GM18907 (cell line): ENCODE data around the gene RPS14.
"Not testable (repeated sequence)": the region's sequence is repeated elsewhere in the genome, so short reads cannot be mapped to it uniquely, and the experiment has no call there.

Source experiments
- ATAC-seq: cut with Tn5 transposase; IDR thresholded peaks from one replicate; pipeline ENCODE4 v1.9.1; 2021; ENCODE audit warnings: mild to moderate bottlenecking, moderate library complexity; ENCODE audit not compliant: unreplicated experiment

The RPS14 gene

GRCh38 chr5:150446583-150446982 lies 3.0 kb downstream of the RPS14 start:
- no peak for ATAC-seq

GRCh38 chr5:150446088-150446487 lies 3.5 kb downstream of the RPS14 start:
- no peak for ATAC-seq

GRCh38 chr5:150444770-150445169 lies 4.8 kb downstream of the RPS14 start:
- no peak for ATAC-seq

- no peak for ATAC-seq
Observed at GRCh38 chr5:150443242-150444075, 6.1 kb downstream of the RPS14 start.

GRCh38 chr5:150442699-150443080 lies 6.8 kb downstream of the RPS14 start:
- ATAC-seq = no peak

- ATAC-seq = no peak
Observed at GRCh38 chr5:150441813-150442698, 7.5 kb downstream of the RPS14 start.

- ATAC-seq = no peak
Observed at GRCh38 chr5:150440948-150441812, 8.4 kb downstream of the RPS14 start.

GRCh38 chr5:150438873-150439546 lies 10.5 kb downstream of the RPS14 start:
- ATAC-seq = no peak

- peak; percentile 92 for ATAC-seq
Observed at GRCh38 chr5:150436141-150436680, 13.3 kb downstream of the RPS14 start.

- no peak for ATAC-seq
Observed at GRCh38 chr5:150434464-150434863, 15.1 kb downstream of the RPS14 start.

GRCh38 chr5:150431574-150431973 lies 18.0 kb downstream of the RPS14 start:
- no peak for ATAC-seq

GRCh38 chr5:150431048-150431447 lies 18.5 kb downstream of the RPS14 start:
- no peak for ATAC-seq

- ATAC-seq = peak; percentile 58
Observed at GRCh38 chr5:150429410-150429873, 20.1 kb downstream of the RPS14 start.

GRCh38 chr5:150428978-150429377 lies 20.6 kb downstream of the RPS14 start:
- no peak for ATAC-seq

- ATAC-seq = no peak
Observed at GRCh38 chr5:150428106-150428876, 21.2 kb downstream of the RPS14 start.

GRCh38 chr5:150426165-150426564 lies 23.4 kb downstream of the RPS14 start:
- ATAC-seq = not testable (repeated sequence)

GRCh38 chr5:150422758-150423157 lies 26.8 kb downstream of the RPS14 start:
- no peak for ATAC-seq

- ATAC-seq = no peak
Observed at GRCh38 chr5:150422075-150422474, 27.5 kb downstream of the RPS14 start.

- peak; percentile 56 for ATAC-seq
Observed at GRCh38 chr5:150419630-150420270, 29.8 kb downstream of the RPS14 start.
